GM19099 (cell line): ENCODE results near the gene OR2C1.

Experiments
- POLR2A ChIP-seq: IDR thresholded peaks from 3 replicates; pipeline ENCODE4 v1.6.1; 2011; ENCODE audit warnings: low read depth; ENCODE audit not compliant: insufficient read length; ENCODE audit errors: extremely low read depth

The OR2C1 gene

DNA sequence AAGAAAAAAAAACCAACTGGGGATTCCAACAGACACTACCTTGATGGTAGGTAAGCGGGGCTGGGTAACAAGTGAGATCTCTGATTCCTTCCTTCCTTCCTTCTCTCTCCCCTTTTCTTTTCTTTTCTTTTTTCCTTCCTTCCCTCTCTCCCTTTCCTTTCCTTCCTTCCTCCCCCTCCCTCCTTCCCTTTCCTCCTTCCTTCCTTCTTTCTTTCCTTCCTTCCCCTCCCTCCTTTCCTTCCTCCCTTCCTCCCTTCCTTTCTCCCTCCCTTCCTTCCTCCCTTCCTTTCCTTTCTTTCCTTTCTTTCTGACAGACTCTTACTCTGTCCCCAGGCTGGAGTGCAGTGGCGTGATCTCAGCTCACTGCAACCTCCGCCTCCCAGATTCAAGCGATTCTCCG lies 20.0 kb downstream of the OR2C1 start:
- no peak for TF ChIP-seq POLR2A

DNA sequence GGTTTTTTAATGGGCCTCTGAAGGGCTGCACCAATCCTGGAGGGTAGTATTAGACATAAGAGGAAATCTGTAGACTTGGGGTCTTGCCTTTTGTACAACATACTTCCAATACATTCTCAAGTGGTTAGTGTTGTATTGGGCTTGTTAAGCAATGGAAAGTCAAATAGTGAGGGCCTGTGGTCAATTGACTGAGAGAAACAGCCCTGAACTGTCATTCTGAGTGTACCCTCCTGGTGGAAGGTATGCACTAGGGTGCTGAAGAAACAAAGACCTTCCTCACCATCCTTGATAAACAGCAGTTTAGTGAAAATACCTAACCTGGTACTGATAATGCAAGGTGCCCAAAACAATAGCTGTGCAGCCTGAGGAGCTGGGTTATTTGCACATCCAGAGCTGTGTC lies 22.2 kb downstream of the OR2C1 start:
- no peak for TF ChIP-seq POLR2A

DNA sequence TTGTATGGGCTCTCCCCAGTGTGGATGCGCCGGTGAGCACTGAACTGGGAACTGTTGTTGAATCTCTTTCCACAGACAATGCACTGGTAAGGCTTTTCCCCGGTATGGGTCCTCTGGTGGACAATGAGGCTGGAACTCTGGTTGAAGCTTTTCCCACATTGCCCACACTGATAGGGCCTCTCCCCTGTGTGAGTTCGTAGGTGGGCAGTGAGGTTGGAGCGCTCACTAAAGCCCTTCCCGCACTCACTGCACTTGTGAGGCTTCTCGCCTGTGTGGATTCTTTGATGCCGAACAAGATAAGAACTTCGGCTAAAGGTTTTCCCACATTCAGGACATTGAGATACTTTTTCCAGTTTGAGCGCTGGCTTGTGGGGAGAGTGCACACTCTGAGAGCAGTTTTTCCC lies 27.4 kb downstream of the OR2C1 start:
- no peak for TF ChIP-seq POLR2A

DNA sequence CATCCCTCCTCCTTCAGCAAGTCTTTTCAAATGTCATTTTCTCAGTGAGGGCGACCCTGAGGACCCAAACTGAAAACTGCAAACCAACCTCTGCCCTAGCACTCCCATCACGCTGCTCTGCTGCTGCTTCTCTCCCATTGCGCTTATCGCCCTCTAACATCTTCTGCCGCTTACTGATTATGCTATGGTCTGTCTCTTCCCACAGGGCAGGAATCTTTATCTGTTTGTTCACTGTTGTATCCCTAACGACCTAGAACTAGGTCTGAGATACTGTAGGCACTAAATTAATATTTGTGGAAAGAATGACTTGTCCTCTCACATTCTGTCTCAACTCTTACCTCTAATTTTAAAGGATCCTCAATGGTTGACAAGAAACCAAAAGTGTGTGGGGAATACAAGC lies 32.6 kb downstream of the OR2C1 start:
- no peak for TF ChIP-seq POLR2A

DNA sequence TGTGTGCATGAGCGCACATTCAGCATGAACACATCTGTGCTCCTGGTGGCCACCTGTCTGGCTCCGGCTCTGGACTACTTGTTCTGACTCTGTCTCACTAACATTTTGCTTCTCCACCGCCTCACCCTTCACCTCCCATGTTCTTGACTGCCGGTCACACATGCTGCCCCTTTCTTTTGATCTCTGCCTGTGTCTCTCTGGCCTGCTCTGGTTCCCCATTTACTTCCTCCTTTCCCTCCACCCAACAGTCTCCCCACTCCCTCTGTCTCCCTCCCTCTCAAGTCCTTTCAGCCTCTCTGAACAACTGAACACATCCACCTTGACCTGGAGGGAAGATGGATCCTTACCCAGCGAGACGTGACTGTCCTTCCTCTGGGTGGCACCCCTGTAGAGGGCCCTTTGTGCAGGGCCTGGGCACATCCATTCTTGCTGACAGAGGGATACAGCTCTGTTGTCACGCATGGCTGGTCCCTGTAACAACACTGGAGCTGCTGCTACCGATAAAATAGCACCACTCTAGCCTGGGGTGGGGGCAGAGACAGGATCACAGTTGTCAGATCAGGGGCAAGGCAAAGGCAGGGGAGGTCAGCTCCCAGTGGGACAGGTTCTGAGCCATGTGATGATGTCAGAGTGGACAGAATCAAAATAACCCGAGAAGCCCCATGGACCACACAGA lies 34.1 kb downstream of the OR2C1 start:
- no peak for TF ChIP-seq POLR2A

DNA sequence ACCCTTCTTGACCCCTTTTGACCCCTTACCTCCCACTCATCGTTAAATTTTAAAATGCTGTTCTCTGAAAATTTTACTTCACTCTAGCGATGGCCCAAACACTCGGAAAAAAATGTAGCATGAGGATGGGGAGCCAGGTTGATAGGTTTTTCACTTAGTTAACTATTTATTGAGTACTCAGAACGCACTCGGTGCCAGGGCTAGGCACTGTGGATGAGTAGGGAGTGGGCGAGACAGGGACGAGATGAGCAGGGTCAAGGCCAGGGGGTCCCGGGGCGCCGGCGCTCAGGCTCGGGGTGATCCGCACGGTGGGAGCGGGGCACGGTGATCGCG lies 44.7 kb downstream of the OR2C1 start:
- TF ChIP-seq POLR2A, result no peak

DNA sequence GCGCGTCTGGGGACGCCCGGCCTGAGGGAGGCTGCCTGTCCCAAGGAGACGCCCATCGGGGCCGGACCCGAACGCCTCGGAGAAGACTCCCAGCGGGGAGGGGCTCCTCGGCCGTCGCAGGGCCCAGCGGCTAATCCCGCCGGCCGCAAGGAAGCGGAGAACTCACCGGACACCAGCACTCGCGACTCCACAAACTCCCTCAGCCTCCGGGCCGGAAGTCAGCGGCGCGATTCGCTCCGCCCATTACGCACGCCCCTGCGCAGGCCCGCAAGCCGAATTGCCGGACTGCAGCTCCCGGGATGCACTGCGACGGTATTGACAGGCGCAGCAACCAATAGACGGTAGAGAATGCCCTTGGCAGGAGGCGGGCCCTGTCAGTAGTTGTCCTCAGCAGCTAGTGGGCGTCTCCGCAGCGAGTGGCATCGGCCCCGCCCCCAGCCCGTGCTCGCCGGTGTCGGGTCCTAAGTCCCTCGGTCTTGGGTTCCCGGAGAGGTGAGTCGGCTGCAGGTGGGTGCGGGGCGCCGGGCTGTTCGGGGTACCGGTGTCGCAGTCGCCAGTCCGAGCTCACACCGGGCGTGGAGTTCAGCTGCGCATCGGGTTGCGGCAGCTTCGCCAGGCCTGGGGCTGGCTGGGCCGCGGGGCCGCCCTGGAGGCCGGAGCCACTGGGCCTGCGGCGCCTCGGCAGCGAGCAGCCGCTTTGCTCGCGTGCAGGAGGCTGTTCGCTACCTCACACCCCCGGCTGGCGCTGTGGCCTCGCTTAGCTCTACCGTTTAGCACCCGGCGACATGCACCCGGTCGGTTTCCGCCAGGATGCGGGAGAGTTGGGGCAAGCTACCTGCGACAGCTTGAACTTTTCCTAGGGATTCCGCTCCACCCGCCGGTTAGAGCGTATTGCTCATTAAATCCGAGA lies 45.3 kb downstream of the OR2C1 start, which contains the start of the genes ZNF174 and ZSCAN32:
Gene ZNF174, plus strand, starts transcription at position 437 of the 910 bp plus-strand sequence. CDS start 790 bp downstream, outside the sequence.
Gene ZSCAN32, minus strand, starts transcription at position 226 of the 910 bp plus-strand sequence. CDS start 3,447 bp downstream, outside the sequence.
- peak; percentile 91 for TF ChIP-seq POLR2A

DNA sequence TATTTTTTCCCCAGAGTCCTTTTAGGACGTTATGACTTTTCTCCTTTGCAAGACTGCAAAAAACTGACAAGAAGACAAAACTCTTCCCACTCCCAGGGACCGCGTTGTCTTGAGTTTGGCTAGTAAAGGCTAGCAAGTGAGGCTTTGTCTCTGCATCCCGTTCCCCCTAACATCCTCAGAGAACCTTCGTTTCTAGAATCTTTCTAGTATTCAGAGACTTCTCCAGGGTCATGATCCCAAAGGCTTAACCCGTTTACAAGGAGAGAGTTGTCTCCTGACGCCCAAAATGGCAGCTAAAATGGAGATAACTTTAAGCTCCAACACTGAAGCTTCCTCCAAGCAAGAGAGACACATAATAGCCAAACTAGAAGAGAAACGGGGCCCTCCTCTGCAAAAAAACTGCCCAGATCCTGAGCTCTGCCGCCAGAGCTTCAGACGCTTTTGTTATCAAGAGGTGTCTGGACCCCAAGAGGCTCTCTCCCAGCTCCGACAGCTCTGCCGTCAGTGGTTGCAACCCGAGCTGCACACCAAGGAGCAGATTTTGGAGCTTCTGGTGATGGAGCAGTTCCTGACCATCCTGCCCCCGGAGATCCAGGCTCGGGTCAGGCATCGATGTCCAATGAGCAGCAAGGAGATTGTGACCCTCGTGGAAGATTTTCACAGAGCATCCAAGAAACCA lies 46.2 kb downstream of the OR2C1 start:
- TF ChIP-seq POLR2A, result no peak
